ENCODE measurements around the gene TEX47. TPM values are rescaled to one million over a fixed set of nuclear protein-coding genes. Genes with fewer than 3 reads are reported as not detected.

TEX47 gene
- total RNA-seq, 1 experiment from 2014 or later: not detected

GRCh38 chr7:88775838-88776237, 19.7 kb downstream of the TEX47 start:
- TF ChIP-seq CTCF (conservative IDR thresholded peaks at IDR 0.05; ENCODE audit: low read depth, low read length) (no peak), EZH2phosphoT487 (IDR thresholded peaks at IDR 0.05; ENCODE audit: borderline replicate concordance, low read length) (no peak), EZH2 (IDR thresholded peaks at IDR 0.05; ENCODE audit: low read length, unreplicated experiment) (no peak)
- no TSS peak for BruUV-seq (replicated peaks)
- Histone ChIP-seq H3F3A (ENCODE audit: low read length, unreplicated experiment) (no peaks in the 10 kb centered on the region), H3K4me2 (ENCODE audit: low read length) (no peak overlapping the region), H3K9me2 (replicated peaks; ENCODE audit: low read length) (no peaks in the 10 kb centered on the region), H3K4me1 (ENCODE audit: insufficient read depth, low read length) (no peaks in the 10 kb centered on the region), H2AFZ (ENCODE audit: low read length) (no peak overlapping the region), H3K4me3 (ENCODE audit: low read length) (no peak overlapping the region), H3K36me3 (ENCODE audit: low read depth, low read length) (no peaks in the 10 kb centered on the region), H3K79me2 (ENCODE audit: low read length) (no peaks in the 10 kb centered on the region), H3K27ac (ENCODE audit: low read length) (no peak overlapping the region), H4K20me1 (ENCODE audit: low read length) (no peaks in the 10 kb centered on the region), H3K9ac (ENCODE audit: low read length) (no peak overlapping the region), H3K27me3 (ENCODE audit: low read length) (no peaks in the 10 kb centered on the region), H3K9me3 (ENCODE audit: low read length) (no peaks in the 10 kb centered on the region)
- ATAC-seq (no peak), DNase-seq (no peak)
- intact Hi-C loops (cut with micrococcal nuclease): no loop called here
- POLR2A ChIA-PET (ENCODE audit: unreplicated experiment): no interaction called here
- CTCF ChIA-PET: interaction anchor here (0.5 kb wide), 1 partner anchor 609 kb away, joined by 3 read pairs; no protein-coding TSS in a partner anchor

GRCh38 chr7:88772776-88773175, 22.8 kb downstream of the TEX47 start:
- H3K27ac ChIP-seq (ENCODE audit: low read length): no peak overlapping the region
- no peaks in the 10 kb centered on the region for H3F3A ChIP-seq (ENCODE audit: low read length, unreplicated experiment)
- CTCF ChIA-PET: no interaction called here
- POLR2A ChIA-PET (ENCODE audit: unreplicated experiment): no interaction called here
- intact Hi-C loops (cut with micrococcal nuclease): no loop called here
- H3K27me3 ChIP-seq (ENCODE audit: low read length): no peaks in the 10 kb centered on the region
- ATAC-seq (no peak), DNase-seq (no peak)
- H4K20me1 ChIP-seq (ENCODE audit: low read length): no peaks in the 10 kb centered on the region
- H3K36me3 ChIP-seq (ENCODE audit: low read depth, low read length): no peaks in the 10 kb centered on the region
- H3K9ac ChIP-seq (ENCODE audit: low read length): no peak overlapping the region
- H3K4me3 ChIP-seq (ENCODE audit: low read length): no peak overlapping the region
- no TSS peak for BruUV-seq (replicated peaks)
- no peaks in the 10 kb centered on the region for H3K4me1 ChIP-seq (ENCODE audit: insufficient read depth, low read length)
- TF ChIP-seq CTCF (conservative IDR thresholded peaks at IDR 0.05; ENCODE audit: low read depth, low read length) (no peak), EZH2 (IDR thresholded peaks at IDR 0.05; ENCODE audit: low read length, unreplicated experiment) (no peak), EZH2phosphoT487 (IDR thresholded peaks at IDR 0.05; ENCODE audit: borderline replicate concordance, low read length) (no peak)
- no peaks in the 10 kb centered on the region for H3K9me3 ChIP-seq (ENCODE audit: low read length)
- H3K79me2 ChIP-seq (ENCODE audit: low read length): no peaks in the 10 kb centered on the region
- no peak overlapping the region for H3K4me2 ChIP-seq (ENCODE audit: low read length)
- H3K9me2 ChIP-seq (replicated peaks; ENCODE audit: low read length): no peaks in the 10 kb centered on the region
- H2AFZ ChIP-seq (ENCODE audit: low read length): no peak overlapping the region

- no TSS peak for BruUV-seq (replicated peaks)
- H3K4me2 ChIP-seq (ENCODE audit: low read length): no peak overlapping the region
- CTCF ChIA-PET: no interaction called here
These were observed 24.1 kb downstream of the TEX47 start for GRCh38 chr7:88771417-88771816.

More at GRCh38 chr7:88771417-88771816, 24.1 kb downstream of the TEX47 start:
- no peak for ATAC-seq
- Histone ChIP-seq H3K9me3 (ENCODE audit: low read length) (no peaks in the 10 kb centered on the region), H3K27ac (ENCODE audit: low read length) (no peak overlapping the region), H3K9ac (ENCODE audit: low read length) (no peak overlapping the region), H3K36me3 (ENCODE audit: low read depth, low read length) (no peaks in the 10 kb centered on the region), H3K4me3 (ENCODE audit: low read length) (no peak overlapping the region), H3F3A (ENCODE audit: low read length, unreplicated experiment) (no peaks in the 10 kb centered on the region), H3K4me1 (ENCODE audit: insufficient read depth, low read length) (no peaks in the 10 kb centered on the region), H3K27me3 (ENCODE audit: low read length) (no peaks in the 10 kb centered on the region; the same call in 1 of the 2 replicates), H3K9me2 (replicated peaks; ENCODE audit: low read length) (no peaks in the 10 kb centered on the region), H4K20me1 (ENCODE audit: low read length) (no peaks in the 10 kb centered on the region), H3K79me2 (ENCODE audit: low read length) (no peaks in the 10 kb centered on the region), H2AFZ (ENCODE audit: low read length) (no peak overlapping the region)
- TF ChIP-seq EZH2 (IDR thresholded peaks at IDR 0.05; ENCODE audit: low read length, unreplicated experiment) (no peak), EZH2phosphoT487 (IDR thresholded peaks at IDR 0.05; ENCODE audit: borderline replicate concordance, low read length) (no peak), CTCF (conservative IDR thresholded peaks at IDR 0.05; ENCODE audit: low read depth, low read length) (no peak)
- no peak for DNase-seq
- intact Hi-C loops (cut with micrococcal nuclease): no loop called here
- POLR2A ChIA-PET (ENCODE audit: unreplicated experiment): no interaction called here
